ENCODE data around the gene ROBO4.

ROBO4 gene

DNA sequence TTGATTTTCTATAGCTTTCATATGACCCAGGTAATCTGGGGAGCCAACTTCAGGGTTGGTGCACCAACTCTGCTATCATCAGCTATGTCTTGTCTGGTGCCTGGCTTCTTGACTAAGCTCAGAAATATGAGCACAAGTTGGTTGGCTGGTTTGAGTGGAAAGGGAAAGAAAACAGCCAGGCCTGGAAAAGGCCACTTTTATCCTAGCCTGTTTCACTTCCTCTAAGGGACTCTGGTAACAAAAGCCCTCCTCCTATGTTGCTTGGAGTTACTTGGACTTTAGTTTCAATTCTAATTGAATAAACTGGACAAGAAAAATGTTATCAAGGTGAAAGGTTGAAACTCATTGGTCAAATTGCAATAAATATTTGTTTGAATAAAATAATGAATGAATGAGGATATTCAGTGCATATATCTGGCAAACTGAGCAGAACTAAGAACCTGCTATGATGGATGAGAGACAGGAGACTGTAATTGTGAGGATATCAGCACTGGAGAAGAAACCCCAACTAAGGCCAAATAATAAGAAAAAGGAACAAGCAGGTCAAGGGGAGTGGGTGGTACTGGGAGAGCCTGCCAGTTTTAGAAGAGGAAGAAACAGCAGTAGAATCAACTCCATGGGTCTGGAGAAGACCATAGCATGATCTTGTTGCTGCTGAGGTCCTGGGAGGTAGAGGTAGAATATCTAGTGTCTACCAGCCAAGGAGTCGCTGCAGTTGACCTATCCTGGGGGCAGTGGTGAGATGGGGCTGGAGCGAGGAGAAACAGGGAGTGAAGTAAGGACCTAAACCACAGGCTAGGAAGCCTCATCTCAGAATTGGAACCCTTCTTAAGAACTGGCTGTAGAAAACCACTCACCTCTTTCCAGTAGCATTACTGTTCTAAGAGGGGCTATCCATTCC is 8.2 kb downstream of the ROBO4 start:
- DNase-seq (ENCODE audit: low read depth): no peak

- no peak for DNase-seq (ENCODE audit: low read depth)
Measured at GRCh38 chr11:124887667-124888013, 10.0 kb downstream of the ROBO4 start.

DNA sequence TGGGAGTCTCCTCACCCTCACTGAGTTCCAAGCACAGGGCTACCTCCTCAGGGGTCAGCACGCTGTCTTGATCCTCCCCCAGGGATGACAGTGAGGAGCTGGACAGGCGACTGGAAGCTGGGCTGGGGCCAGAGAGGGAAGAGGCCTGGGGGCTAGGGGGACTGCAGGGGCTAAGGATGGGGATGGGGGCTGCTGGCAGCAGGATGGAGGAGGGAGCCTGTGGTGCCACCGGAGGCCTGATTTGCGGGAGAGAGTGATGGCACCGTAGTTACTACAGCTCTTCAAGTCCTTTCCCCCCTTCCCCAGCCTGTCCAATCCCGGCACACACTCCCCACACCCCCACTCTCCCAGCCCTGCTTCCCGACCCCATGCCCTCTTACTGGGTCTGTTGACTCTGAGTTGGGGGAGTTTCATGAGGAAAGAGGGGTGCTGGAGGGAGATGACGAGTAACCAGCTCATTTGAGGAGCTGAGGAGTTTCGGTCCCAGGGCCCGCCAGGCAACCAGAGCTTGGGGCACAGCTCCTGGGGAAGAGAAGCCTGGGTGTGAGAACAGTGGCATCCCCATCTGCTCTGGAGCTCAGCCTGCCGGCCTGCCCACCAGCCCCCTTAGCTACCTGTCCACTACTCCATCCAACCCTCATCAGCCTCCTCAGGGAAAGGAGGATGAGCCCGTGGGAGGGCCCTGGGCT is 10.5 kb downstream of the ROBO4 start:
- no peak for DNase-seq (ENCODE audit: low read depth)

DNA sequence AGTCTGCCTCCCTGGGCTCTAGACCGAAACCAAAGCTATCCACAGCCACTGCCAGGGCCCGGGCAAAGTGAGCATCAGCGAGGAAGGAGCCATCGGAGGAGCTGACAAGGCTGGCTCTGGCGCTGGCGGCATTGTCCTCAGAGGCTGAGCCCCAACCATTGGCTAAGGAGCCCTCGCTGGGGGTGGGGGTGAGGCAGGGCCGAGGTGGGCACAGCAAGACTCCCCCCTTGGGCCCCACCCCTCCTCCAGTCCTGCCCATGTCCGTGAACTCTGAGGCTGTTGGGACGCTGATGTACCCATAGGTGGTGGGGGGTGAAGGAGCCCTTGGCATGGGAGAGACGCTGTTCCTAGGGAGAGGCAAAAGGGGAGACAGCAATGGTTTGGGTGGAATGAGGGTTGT is 11.2 kb downstream of the ROBO4 start:
- DNase-seq (ENCODE audit: low read depth): no peak

DNA sequence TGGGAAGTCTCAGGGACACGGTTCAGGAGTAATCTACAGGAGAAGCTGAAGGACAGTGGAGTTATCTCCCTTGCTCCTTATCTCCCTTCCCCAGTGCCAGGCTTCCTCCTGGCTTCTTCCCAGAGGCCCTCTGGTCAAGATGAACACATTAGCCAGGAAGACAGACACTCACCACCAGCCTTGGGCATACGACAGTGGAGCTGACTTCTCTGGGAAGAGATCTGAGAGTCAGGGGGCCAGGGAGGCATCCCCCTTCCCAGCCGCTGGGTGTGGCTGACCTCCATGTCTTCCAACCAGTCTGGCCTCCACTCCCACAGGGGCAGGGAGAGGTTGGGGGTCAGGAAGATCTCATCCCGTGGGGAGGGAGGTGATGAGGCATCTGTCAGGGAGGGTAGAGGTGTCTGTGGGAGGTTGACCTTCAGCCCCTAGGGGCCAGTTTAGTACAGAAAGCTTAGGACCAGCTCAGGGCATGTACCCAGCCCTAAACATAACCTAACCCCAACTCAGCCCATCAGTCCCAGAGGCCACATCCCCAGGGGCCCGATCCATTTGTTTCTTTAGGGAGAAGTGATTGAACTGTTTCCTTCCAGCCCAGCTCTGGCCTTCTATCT is 12.7 kb downstream of the ROBO4 start:
- no peak for DNase-seq (ENCODE audit: low read depth)

- DNase-seq (ENCODE audit: low read depth): no peak
Measured at GRCh38 chr11:124884340-124884739, 13.3 kb downstream of the ROBO4 start.

GRCh38 chr11:124882339-124883071 is 15.2 kb downstream of the ROBO4 start:
- DNase-seq (ENCODE audit: low read depth): no peak

DNA sequence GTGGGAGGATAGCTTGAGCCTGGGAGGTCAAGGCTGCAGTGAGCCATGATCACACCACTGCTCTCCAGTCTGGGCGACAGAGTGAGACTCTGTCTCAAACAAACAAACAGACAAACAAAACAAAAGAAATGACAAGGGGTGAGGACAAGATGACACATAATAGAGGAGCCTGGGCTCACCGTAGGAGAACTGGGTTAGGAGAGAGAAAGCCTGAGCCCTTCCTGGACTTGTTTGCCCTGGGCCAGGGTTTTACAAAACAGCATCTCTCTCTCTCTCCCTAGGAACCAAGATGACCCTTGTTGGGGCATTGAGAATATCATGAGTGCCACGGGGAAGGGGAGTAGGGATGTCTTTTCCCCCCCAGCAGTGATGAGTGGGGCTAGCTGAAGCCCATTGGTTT is 16.7 kb downstream of the ROBO4 start:
- DNase-seq (ENCODE audit: low read depth): no peak

DNA sequence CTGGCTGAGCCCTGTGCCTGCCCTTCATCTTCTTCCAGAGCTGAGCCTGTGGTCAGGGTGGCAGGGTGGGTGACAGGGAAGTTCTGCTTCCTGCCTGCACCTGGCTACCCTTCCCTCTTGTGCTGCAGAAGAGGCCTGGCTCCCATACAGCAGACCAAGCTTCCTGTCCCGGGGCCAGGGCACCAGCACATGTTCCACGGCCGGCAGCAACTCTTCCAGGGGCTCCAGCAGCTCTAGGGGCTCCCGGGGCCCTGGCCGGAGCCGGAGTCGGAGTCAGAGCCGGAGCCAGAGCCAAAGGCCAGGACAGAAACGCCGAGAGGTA is 17.4 kb downstream of the ROBO4 start:
- no peak for DNase-seq (ENCODE audit: low read depth)

DNA sequence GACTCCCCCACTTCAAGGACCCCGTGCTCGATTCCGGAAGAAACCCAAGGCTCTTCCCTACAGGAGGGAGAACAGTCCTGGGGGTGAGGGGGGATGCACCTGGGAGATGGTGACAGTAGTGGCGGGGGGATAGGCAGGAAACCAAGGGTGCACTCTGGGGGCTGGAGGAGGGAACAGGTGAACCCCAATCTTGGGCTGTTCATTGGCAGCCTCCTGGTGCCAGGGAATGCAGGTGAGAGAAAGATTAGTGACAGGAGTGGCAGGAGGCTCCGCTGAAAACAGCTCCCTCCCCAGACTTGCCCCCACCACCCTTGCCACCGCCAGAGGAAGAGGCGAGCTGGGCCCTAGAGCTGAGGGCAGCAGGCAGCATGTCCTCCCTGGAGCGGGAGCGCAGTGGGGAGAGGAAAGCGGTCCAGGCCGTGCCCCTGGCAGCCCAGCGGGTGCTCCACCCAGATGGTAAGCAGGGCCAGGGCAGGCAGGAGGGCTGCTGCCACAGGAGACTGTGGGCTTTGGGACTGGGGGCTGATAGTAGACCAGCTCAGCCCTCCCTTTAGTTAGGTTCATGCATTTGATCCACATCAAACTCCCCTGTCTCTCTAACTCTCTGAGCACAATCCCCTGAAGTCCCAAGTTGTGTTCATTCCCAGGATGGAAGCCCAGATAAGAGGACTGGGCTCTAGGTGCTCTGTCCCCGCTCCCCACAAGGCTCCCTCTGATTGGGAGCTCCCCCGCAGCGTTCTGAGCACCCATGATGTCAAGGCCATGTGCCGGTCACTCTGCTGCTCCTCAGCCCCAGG is 18.0 kb downstream of the ROBO4 start:
- no peak for DNase-seq (ENCODE audit: low read depth)

DNA sequence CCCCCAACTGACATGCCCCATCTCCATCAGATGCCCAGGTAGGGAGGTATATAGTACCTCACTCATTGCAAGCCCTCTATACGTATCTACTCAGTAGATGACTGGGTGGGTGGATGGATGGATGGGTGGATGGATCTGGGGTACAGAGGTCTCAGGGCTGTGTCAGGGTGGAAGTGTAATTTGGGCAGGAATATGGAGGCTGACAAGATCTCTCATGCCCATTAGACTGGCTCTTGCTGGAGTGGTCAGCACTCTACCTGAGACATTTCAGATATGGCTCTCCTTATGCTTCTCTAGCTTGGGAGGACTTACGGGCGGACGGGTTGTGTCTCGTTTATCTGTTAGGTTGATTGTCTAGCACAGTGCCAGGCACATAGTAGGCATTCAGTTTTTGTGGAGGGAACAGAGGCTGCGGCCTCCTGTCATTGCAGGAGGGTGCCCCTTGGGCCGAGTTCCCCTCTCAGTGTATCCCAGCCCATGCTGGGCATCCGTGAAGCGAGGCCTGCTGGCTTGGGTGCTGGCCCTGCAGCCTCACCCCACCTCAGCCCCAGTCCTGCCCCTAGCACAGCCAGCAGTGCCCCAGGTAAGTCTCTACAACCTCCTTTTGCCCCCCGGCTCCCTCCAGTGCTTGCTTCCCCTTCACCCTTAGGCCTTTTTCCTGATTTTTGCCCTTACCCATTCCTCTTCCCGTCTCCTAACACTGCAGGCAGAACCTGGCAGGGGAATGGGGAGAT is 18.7 kb downstream of the ROBO4 start:
- DNase-seq (ENCODE audit: low read depth): no peak

DNA sequence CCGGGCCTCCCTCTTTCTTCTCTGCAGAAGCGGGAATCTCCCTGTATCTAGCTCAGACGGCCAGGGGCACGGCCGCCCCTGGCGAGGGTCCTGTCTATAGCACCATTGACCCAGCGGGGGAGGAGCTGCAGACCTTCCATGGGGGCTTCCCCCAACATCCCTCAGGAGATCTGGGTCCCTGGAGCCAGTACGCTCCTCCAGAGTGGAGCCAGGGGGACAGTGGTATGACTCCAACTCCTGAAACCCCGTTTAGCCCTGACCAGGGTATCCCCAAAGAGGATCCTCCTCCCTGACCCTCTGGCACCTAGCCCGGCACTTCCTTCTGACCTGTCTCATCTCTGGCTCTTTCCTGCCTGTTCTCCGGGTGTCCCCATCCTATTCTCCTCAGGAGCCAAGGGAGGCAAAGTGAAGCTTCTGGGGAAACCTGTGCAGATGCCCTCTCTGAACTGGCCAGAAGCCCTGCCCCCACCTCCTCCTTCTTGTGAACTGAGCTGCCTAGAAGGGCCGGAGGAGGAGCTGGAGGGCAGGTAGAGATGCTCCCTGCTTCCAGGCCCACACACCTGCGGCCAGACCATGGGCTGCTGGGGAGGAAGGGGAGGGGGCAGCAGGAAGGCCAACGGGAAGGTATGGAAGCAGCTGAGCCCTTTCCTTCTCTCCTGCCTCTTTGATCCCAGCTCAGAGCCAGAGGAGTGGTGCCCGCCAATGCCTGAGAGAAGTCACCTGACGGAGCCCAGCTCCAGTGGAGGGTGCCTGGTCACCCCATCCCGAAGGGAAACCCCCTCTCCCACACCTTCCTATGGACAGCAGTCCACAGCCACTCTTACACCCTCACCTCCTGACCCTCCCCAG is 19.5 kb downstream of the ROBO4 start:
- DNase-seq (ENCODE audit: low read depth): no peak

GRCh38 chr11:124877631-124877909 is 20.1 kb downstream of the ROBO4 start:
- no peak for DNase-seq (ENCODE audit: low read depth)

- DNase-seq (ENCODE audit: low read depth): no peak
Measured at GRCh38 chr11:124876818-124877630, 20.6 kb downstream of the ROBO4 start.

DNA sequence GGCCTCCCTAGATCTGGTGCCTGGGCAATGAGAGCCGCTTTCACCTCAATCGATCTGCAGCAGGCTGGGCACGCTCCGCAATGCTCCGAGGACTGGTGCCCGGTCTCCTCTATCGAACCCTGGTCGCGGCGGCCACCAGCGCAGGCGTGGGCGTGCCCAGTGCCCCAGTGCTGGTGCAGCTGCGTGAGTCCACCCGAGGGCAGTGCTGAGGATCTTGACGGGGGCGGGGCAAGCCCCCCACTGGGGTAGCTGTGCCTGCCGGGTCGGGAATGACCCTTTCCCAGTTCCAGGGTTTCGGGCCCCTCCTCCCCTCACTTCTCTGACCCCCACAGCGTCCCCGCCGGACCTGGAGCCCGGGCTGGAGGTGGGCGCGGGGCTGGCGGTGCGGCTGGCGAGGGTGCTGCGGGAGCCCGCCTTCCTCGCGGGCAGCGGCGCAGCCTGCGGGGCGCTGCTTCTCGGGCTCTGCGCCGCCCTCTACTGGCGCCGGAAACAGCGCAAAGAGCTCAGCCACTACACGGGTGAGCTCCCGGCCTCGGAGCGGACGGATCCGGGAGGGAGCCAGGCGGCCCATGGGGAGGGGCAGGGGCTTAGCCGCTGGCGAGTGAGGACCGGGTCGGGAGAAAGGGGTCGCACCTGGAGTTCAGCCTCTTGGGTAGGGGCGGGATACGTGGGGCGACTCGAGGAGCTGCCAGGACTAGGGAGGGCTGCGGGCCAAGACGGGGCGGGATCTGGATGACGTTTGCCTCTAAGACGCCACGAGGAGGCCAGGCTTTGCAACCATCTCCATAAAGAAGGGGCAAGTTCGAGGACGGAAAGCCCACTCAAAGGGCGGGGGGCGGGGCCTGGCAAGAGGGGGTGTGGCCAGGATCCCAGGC is 21.5 kb downstream of the ROBO4 start:
- peak; percentile 92 for DNase-seq (ENCODE audit: low read depth)

DNA sequence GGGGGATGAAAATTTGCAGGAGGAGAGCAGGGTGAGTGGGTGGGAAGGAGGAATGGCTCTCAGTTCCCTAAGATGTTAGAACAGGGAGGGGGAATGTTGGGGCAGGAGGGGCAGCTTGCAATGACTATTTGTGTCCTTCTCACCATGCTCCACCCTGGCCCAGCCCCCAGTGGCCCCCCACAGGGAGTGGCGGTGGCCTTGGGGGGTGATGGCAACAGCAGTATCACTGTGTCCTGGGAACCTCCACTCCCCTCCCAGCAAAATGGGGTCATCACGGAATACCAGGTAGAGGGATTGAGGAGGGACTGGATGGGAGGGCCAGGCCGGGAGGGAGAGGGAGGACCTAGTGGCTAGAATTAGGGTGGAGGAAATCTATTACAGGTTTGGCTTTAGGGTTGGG is 22.3 kb downstream of the ROBO4 start:
- no peak for DNase-seq (ENCODE audit: low read depth)

- DNase-seq (ENCODE audit: low read depth): no peak
Measured at GRCh38 chr11:124874571-124875255, 23.0 kb downstream of the ROBO4 start.

DNA sequence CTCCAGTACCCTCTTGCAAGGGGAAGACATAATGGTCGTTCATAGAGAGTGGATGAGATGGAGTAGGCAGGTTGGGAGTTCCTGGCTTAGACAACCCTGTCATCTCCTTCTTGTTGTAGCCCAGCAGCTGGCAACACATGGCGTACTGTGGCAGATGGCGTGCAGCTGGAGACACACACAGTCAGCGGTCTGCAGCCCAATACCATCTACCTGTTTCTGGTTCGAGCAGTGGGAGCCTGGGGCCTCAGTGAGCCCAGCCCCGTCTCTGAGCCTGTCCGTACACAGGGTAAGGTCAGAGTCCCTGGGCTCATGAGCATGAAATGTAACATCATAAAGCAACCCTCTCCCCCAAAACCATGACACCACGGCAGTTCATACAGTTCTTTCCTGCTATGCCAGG is 23.7 kb downstream of the ROBO4 start:
- no peak for DNase-seq (ENCODE audit: low read depth)

Data from fibroblast of gingiva (primary cell).